ENCODE results near the gene COL24A1. TPM values are rescaled to one million over a fixed set of nuclear protein-coding genes. Genes with fewer than 3 reads are reported as not detected.
"Not testable (repeated sequence)": the region's sequence is repeated elsewhere in the genome, so short reads cannot be mapped to it uniquely, and the experiment has no call there.

Gene COL24A1
- total RNA-seq, 1 donor from 2014 or later, result 0.21 TPM

DNA sequence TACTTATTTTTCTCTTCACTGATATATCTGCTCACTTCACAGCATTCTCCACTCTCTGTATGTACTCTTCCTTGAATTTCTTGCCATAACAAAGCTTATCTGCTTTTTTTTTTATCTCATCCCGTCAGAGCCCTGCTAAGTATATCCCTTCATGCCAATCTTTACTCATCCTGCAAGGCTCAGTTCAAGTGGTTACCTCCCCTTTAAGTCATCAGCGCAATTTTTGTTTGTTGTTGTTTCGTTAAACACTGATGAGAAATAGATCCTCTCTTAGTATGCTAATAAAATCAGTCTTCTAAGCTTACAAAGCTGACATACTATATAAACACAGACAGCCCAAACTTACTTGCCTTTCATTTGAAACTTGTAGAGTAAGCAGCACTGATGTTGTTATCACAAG is 17.8 kb downstream of the COL24A1 start:
- DNase-seq (ENCODE audit: low read depth), result no peak
- TF ChIP-seq, protein P1, sequence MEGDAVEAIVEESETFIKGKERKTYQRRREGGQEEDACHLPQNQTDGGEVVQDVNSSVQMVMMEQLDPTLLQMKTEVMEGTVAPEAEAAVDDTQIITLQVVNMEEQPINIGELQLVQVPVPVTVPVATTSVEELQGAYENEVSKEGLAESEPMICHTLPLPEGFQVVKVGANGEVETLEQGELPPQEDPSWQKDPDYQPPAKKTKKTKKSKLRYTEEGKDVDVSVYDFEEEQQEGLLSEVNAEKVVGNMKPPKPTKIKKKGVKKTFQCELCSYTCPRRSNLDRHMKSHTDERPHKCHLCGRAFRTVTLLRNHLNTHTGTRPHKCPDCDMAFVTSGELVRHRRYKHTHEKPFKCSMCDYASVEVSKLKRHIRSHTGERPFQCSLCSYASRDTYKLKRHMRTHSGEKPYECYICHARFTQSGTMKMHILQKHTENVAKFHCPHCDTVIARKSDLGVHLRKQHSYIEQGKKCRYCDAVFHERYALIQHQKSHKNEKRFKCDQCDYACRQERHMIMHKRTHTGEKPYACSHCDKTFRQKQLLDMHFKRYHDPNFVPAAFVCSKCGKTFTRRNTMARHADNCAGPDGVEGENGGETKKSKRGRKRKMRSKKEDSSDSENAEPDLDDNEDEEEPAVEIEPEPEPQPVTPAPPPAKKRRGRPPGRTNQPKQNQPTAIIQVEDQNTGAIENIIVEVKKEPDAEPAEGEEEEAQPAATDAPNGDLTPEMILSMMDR (IDR thresholded peaks at IDR 0.05; ENCODE audit: insufficient read depth, low read length, poor library complexity, severe bottlenecking), result no peak
- Histone ChIP-seq H3K27me3 (ENCODE audit: control insufficient read depth, insufficient read depth, low read length) (no peaks in the 10 kb centered on the region), H3K36me3 (ENCODE audit: control insufficient read depth, insufficient read depth, low read length) (no peaks in the 10 kb centered on the region), H3K4me3 (ENCODE audit: low read depth, low read length) (no peak overlapping the region)

GRCh38 chr1:86137436-86137835 is 19.1 kb downstream of the COL24A1 start:
- no peaks in the 10 kb centered on the region for H3K36me3 ChIP-seq (ENCODE audit: control insufficient read depth, insufficient read depth, low read length)
- no peaks in the 10 kb centered on the region for H3K27me3 ChIP-seq (ENCODE audit: control insufficient read depth, insufficient read depth, low read length)
- H3K4me3 ChIP-seq (ENCODE audit: low read depth, low read length), result no peak overlapping the region
- peak; percentile 69 for DNase-seq (ENCODE audit: low read depth)
- TF ChIP-seq, protein P1 (IDR thresholded peaks at IDR 0.05; ENCODE audit: insufficient read depth, low read length, poor library complexity, severe bottlenecking), result no peak

DNA sequence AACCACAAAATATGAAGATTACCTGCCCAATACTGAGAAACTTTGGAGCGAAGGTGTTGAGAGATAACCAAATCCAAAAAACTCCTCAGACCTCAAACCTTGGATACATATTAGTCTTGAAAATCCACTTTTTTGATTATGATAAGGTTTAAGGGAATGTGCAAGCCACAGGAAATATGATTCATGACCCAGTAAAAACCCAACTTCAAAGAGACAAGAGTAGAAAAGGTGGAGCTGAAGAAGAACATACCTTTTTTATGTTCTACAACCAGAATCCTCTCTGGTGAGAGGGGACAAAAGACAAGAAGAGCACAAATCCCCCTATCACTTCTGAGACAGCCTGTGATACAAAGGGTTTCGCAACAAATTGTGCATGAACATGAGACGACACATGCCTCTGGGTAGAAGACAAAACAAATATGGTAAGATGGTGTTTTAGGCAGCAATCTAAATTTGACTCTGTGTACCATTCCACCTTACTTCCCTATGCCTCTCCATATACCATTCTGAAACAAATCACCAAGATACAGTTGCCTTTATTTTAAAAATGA is 37.3 kb downstream of the COL24A1 start:
- no peaks in the 10 kb centered on the region for H3K36me3 ChIP-seq (ENCODE audit: control insufficient read depth, insufficient read depth, low read length)
- H3K4me3 ChIP-seq (ENCODE audit: low read depth, low read length), result no peak overlapping the region
- TF ChIP-seq, protein P1 (IDR thresholded peaks at IDR 0.05; ENCODE audit: insufficient read depth, low read length, poor library complexity, severe bottlenecking), result no peak
- DNase-seq (ENCODE audit: low read depth), result no peak
- no peaks in the 10 kb centered on the region for H3K27me3 ChIP-seq (ENCODE audit: control insufficient read depth, insufficient read depth, low read length)

DNA sequence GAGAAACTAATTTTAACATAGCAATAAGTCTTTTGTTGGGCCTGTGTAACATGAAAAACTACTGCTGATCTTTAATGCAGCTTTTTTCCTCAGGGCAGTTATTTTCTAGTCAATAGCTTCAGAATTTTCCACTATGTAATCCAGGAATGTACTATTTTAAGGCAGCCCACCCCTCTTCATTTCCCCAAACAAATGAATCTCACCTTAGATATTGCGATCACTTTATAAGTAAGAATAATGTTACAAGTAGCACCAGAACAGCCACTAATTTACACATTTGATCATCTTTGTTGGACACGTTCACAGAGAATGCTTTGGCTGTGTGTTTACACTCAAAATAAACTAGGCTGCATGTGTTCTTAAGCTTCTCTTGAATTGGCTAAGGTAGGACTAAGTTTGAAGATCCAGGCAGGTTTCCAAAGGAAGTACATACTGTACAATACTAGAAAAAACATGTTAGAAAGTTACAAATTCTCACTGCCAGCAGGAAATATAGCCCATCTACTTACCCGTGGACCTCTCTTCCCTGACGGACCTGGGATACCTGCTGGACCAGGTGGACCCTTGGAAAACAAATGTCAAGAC is 41.7 kb downstream of the COL24A1 start:
- Histone ChIP-seq H3K36me3 (ENCODE audit: control insufficient read depth, insufficient read depth, low read length) (no peaks in the 10 kb centered on the region), H3K27me3 (ENCODE audit: control insufficient read depth, insufficient read depth, low read length) (no peaks in the 10 kb centered on the region), H3K4me3 (ENCODE audit: low read depth, low read length) (no peak overlapping the region)
- TF ChIP-seq, protein P1 (IDR thresholded peaks at IDR 0.05; ENCODE audit: insufficient read depth, low read length, poor library complexity, severe bottlenecking), result no peak
- DNase-seq (ENCODE audit: low read depth), result no peak

DNA sequence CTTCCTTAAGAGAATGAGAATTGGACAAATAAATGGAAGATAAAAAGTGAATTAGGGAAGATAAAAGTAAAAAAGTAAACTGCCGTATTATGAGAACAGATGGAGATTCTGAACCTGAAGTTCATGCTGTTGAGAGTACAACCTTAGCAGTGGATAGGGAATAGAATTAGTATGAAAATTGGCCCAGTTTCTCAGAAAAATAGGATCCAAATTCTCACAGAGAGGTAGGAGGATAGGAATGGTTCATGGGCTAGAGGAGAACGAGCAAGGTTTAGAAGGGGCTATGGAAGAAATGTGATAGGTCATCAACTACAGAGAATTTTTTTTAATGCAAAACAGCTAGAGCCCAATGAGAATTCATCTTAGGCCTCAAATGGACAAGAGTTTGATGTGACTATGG is 42.3 kb downstream of the COL24A1 start:
- TF ChIP-seq, protein P1 (IDR thresholded peaks at IDR 0.05; ENCODE audit: insufficient read depth, low read length, poor library complexity, severe bottlenecking), result no peak
- no peak for DNase-seq (ENCODE audit: low read depth)
- no peaks in the 10 kb centered on the region for H3K36me3 ChIP-seq (ENCODE audit: control insufficient read depth, insufficient read depth, low read length)
- H3K27me3 ChIP-seq (ENCODE audit: control insufficient read depth, insufficient read depth, low read length), result no peaks in the 10 kb centered on the region
- H3K4me3 ChIP-seq (ENCODE audit: low read depth, low read length), result no peak overlapping the region

GRCh38 chr1:86111590-86111989 is 45.0 kb downstream of the COL24A1 start:
- not testable (repeated sequence) for H3K27me3 ChIP-seq (ENCODE audit: control insufficient read depth, insufficient read depth, low read length); H3K36me3 ChIP-seq (ENCODE audit: control insufficient read depth, insufficient read depth, low read length); H3K4me3 ChIP-seq (ENCODE audit: low read depth, low read length); DNase-seq (ENCODE audit: low read depth)

All from kidney epithelial cell (primary cell).